Dermis blood vessel endothelial cell (primary cell): Measurements from ENCODE around the gene RFNG. TPM values are rescaled to one million over a fixed set of nuclear protein-coding genes. Genes with fewer than 3 reads are reported as not detected.
"Not testable (repeated sequence)": the region's sequence is repeated elsewhere in the genome, so short reads cannot be mapped to it uniquely, and the experiment has no call there.

Experiments used
- DNase-seq: peaks from one replicate; pipeline ENCODE4 v3.0.0; 2010
- total RNA-seq: library from RNA; depleted of rRNA; stranded (reverse); fragments of >200 nt; gene quantifications from 2 replicates; pipeline ENCODE4 v1.2.3, GENCODE V29; 2014

RFNG gene
- total RNA-seq, 1 donor from 2014 or later, result 22.6 TPM

DNA sequence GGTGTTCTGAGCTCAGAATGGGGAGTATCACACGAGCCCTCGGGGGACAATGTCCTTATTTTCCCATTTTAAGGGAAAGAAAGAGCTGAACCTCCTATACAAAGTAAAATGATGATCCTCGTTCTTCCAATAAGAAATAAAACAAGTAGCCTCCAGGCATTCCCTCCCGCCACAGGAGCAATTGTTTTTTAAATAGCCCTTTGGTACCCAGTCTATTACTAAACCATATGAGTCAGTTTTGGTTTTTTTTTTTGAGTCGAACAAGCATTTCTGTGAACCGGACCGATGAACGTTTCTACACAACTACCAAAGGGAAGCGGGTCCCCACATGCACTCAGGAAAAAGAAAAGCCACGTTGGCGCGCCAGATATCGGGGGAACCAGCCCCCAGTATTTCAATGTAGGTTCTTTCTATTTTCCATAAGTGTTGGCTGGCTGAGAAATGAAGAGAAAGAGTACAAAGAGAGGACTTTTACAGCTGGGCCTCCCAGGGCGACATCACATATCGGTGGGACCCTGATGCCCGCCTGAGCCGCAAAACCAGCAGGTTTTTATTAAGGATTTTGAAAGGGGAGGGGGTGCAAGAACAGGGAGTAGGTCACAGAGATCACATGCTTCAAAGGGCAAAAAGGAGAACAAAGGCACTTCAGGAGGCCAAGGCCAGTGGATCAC is 10.3 kb downstream of the RFNG start:
- no peak for DNase-seq

DNA sequence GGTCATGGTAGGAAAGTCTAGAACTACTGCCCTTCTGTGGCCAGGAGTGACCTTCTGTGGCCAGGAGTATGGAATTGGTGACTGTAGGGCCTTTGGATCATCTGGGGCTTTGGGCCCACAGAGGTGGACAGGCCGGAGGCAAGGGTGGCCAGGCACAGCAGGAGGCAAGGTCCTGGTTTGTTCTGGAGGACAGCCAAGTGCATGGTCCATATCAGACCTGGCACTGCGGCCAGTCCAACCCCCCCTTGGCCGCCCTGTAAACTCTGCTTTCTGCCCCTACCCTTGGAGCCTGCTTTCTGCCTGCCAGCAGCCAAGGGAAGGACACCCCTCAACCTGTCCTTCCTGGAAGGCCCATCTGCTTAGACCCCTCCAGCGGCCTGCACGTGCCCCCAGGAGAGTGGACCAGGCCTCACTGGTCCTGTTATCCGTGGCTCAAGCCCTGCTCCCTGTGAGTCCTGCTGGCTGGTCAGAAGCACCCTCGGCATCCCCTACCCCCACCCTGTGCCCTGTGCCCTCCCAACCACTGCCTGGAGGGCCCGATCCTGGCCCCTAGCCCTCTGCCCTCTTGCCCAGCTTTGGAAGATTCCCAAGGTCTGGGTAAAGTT is 11.8 kb downstream of the RFNG start:
- no peak for DNase-seq

DNA sequence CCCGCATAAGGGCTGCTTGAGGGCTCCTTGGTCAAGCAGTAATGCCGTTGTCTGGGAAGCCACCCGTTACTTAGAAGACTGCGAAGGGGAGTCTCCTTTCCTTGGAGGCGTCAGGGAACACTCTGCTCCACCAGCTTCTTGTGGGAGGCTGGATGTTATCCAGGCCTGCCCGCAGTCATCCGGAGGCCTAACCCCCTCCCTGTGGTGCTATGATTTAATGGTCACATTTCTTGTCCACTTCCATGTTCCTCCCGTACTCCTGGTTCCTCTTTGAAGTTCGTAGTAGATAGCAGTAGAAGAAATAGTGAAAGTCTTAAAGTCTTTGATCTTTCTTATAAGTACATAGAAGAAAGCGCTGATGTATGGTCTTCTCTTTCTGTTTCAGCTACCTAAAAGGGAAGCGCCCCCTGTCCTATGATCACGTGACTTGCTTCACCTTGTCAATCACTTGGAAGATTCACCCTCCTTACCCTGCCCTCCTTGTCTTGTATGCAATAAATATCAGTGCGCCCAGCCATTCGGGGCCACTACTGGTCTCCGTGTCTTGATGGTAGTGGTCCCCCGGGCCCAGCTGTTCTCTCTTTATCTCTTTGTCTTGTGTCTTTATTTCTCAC is 12.7 kb downstream of the RFNG start:
- not testable (repeated sequence) for DNase-seq

DNA sequence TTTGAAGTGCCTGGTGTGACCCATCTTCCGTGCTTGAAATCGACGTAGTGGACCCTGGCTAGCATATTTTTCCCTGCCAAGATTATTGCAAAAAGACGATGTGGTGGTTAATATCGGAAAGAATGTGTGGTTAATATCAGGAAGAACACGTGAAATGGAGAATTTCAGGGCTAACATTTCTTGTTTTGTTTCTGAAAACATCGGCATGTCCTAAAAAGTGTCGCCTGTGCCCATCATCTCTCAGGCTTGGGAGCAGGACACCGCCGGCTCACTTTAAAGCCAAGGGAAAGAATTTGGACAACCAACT is 13.8 kb downstream of the RFNG start:
- no peak for DNase-seq

DNA sequence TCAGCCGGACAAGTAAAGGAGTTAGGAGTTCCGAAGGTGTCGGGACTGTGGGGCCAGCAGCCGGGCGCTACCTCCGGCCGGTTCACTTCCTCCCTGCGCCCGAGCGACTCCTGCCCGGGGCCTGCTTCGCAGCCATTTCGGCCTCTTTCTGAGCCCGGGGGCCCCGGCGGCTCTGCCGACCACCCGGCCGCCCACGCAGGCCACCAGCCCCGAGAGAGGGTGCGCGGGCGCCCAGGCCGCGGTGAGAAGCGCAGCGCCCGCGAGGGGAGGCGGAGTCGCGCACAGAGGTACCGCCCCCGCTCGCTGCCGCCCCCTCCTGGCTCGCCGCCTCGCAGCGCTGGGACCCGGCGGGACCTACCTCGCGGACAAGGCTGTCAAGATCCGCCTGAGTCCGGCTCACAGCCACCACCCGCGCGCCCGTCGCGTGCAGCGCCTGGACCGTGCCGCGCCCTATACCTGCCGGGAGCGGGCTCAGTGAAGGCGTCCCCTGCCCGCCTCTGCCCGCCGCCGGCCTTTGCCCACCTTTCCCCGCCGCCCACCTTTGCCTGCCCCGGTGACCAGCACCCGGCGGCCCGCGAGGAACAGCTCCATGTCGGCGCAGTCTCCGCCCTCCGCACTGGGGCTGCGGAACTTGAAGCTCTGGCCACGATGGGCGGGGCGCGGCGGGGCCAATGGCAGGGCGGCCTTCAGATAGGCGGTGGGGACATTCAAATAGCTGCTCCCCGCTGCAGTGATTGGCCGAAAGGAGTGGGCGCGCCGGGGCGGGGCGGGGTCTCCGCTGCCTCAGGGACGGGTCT is 14.3 kb downstream of the RFNG start, which contains the start of gene DCXR:
DCXR (minus strand) TSS at position 606 of the 797 bp plus-strand sequence; CDS start at position 591, 15 bp downstream.
- peak; percentile 98 for DNase-seq

DNA sequence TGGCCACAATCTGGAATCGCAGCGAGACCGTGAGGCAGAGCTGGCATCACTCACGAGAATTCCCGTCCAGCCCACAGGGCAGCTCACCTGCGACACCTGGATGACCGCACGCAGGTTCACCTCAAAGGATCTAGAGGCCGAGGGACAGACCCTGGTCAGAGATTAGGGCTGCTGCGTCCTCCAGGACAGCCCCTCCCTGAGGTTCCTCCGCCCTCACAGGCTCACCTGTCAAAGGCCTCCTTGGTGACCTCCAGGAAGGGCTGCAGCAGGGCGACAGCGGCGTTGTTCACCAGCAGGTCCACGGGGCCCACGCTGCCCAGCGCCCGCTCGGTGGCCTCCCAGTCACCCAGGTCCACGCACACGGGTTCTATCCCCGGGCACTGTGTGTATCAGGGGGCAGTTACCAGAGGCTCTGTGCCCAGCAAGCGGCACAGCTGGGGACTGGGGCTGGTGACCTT is 14.9 kb downstream of the RFNG start:
- no peak for DNase-seq

DNA sequence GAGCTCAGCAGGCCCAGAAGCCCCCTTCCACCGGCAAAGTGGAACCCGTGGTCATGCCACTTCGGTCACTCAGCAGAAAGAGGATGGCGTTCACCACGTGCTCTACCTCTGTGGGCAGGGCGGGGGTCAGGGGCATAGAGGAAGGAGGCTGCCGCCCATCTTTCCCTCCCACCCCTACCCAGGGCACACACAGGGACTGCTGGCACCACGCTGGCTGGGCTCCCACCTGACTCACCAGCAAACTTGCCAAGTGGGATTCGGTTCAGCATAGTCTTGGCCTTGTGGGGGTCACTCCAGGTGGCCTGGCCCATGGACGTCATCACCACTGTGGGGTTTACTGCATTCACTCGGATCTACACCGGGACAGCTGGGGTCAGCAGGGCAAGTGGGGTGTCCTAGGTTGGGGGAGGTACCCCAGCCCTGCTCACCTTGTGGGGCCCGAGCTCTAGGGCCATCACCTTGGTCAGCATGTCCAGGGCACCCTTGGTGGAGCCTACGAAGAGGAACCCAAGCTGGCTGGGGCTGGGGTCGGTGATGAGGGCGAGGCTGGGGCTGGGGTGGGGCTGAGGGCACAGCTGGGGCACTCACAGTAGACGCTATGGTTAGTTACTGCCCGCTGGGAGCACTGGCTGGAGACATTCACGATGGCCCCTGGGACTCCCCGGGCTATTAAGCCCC is 15.5 kb downstream of the RFNG start:
- no peak for DNase-seq

DNA sequence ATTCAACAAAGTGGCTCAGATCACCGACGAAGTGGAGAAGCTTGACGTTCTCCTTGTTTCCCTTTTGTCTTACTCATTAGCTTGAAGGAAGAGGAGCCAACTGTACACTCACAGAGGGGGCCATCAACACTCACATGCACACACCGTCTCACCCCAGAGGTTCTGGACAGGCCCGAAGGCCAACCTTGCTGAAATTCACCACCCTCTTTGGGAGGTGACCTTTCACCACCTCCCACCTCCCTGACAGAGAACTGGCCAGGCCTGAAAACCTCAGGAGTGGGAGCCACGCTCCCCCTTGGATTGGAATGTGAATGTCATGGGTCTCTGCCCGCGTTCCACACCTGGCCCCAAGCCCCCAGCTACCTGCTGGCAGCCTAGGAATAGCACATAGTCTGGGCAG is 16.1 kb downstream of the RFNG start:
- no peak for DNase-seq

DNA sequence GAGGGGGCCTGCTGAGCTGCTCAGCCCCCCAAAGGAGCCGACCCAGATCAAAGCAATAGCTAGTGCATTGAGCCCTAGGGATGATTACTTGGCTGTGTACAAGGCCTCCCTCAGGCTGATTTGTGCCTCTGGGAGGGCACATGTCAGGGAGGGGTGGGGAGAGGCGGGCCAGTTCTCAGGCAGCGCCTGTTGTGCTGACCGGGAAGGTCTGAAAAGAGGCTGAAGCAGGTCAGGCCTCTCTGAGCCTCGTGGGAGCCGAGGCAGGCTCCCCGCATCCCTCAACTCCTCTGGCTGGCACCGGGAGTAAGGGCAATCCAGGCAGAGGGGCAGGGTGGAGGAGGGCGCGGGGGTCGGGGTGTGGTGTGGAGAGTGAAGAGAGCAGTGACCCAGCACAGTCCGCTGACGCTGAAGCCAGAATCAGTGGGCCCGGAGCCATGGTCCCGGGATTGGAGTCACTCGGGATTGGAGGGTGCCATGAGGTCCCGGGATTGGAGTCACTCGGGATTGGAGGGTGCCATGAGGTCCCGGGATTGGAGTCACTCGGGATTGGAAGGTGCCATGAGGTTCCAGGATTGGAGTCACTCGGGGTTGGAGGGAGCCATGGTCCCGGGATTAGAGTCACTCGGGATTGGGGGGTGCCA is 17.1 kb downstream of the RFNG start:
- DNase-seq, result no peak

DNA sequence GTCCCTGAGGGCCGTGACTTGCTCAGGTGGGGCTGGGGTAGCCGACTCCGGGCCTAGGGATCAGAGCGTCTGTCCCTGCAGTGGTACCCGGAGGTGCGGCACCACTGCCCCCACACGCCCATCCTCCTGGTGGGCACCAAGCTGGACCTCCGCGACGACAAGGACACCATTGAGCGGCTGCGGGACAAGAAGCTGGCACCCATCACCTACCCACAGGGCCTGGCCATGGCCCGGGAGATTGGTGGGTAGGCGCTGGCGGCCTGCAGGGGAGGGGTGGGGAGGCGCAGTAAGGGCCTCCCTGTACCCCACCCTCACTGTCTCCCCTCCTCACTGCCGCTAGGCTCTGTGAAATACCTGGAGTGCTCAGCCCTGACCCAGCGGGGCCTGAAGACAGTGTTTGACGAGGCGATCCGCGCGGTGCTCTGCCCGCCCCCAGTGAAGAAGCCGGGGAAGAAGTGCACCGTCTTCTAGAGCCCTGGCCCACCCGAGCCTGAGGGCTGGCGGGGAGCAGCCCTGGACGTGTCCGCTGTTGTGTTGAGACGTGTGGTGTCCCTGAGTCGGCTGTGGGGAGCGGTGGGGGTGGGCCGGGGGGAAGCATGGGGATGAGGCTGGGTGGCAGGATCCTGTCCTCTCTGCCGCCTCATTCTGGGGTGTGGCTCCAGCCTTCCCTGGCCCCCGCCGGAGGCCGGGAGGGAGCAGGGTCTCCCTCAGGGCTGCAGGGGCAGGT is 18.1 kb downstream of the RFNG start:
- DNase-seq, result no peak

DNA sequence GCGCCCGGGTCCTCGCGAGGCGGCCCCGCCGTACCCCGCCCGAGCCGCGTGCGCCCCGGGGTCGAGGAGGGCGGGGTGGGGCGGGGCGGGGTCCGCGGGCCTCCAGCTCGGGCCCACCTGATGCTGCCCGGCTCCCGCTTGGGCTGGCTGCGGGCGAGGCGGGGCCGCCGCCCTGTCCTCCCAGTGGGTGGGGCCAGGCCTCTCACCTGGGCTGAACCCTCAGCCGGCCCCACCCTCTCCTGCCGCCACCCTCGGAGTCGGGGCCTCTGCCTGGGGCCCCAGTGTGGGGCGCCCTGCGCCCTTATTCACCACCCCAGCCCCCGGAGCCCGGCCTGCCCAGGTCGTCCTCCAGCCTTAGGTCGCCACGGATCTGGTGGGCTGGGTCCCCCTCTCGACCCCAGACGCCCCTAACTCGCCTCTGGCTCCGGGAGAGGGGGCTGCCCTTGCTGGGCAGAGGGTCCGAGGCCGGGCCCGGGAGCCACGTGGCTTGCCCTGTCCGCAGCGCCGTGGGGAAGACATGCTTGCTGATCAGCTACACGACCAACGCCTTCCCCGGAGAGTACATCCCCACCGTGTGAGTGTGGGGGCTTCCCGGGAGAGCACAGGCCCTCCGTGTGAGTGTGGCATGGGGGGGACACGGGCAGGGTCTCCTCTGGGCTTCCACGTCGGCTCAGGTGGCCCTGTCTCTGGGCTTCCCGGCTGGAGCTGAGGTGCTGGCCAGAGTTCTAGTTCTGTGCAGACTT is 19.6 kb downstream of the RFNG start:
- no peak for DNase-seq

DNA sequence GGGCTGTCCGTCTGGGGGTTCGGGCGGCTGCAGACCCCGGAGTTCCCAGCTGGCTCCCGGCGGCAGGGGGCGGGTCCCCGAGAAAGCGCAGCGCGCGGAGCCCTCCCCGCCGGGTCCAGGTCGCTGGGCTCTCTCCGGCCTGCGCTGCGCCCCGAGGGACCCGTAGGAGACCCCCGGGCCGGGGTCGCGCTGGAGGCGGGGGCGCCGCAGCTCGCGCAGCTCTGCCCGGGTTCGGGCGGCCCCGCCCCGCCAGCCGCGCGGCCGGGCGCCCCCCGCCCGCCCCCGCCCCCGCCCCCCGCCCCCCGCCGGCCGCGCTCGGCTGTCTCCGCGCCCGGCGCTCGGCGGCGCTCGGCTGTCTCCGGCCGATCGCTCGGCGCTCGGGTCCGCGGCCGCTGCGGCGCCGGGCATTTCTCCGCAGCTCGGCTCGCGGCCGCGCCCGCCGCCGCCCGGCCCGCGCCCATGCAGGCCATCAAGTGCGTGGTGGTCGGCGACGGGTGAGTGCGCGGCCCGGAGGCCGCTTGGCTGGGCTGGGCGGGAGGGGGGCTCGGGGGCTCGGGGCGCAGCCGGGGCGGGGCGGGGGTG is 20.2 kb downstream of the RFNG start, which contains the start of gene RAC3:
RAC3 (plus strand) TSS at position 376 of the 582 bp plus-strand sequence; CDS start at position 460, 84 bp downstream.
- DNase-seq, result peak; percentile 61

DNA sequence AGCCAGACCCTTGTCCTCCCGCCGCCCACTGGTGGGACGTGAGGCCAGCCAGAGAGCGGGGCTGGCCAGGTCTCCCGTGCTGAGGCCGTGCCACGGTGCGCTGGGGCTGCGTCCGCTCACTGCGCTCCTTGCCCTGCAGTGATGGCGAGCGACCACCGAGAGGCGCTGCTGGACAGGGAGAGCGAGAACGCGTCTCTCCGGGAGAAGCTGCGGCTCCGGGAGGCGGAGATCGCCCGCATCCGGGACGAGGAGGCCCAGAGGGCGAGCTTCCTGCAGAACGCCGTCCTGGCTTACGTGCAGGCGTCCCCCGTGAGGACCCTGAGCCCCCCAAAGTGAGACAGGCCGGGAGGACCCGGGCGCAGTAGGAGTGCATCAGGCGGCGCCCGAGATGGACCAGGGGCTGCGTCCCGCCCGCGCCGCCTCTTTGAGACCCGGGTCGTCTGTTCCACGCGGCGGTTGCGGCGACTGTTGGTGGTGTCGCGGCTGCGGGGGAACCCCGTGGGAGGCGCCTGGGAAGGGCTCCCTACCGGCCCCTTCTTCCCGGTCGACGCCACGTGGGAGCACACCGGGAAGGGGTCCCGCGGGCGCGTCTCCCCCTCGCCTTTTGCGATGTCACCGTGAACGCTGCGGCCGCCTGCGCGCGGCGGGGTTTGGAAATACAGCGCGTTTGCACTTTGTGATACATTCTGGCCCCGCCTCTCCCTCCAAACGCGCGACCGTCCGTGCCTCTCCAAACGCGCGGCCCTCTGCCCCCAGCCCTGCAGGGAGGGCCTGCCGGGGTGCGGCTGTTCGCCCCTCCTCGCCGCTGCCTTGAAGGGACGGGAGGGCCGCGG is 20.9 kb downstream of the RFNG start:
- peak; percentile 92 for DNase-seq

DNA sequence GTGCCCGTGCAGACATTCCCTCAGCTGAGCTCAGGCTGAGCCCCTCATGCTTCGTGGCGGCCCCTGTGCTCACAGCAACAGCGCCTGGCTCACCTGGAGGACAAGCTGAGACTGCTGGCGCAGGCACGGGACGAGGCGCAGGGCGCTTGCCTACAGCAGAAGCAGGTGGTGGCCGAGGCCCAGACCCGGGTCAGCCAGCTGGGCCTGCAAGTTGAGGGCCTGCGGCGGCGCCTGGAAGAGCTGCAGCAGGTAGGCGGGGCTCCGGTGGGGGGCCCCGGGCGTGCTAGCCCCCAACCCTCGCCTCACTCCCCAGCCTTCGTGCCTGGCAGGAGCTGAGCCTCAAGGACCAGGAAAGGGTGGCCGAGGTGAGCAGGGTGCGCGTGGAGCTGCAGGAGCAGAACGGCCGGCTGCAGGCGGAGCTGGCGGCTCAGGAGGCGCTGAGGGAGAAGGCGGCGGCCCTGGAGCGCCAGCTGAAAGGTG is 21.6 kb downstream of the RFNG start:
- no peak for DNase-seq

DNA sequence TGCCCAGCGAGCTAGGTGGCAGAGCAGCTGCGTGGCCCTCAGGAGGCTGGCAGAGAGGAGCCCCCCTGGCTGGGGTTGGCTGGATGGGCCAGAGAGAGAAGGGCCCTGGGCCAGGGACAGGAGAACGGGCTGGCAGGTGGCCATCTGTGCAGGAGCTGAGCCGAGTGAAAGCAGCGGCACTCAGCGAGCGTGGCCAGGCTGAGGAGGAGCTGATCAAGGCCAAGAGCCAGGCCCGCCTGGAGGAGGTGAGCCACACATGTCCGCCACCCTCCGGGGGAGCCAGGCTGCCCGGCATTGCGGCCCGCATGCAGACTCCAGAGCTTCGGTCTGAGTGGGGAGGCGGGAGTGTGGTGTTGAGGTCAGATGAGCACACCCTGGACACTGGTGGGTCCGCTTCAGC is 22.2 kb downstream of the RFNG start:
- no peak for DNase-seq

DNA sequence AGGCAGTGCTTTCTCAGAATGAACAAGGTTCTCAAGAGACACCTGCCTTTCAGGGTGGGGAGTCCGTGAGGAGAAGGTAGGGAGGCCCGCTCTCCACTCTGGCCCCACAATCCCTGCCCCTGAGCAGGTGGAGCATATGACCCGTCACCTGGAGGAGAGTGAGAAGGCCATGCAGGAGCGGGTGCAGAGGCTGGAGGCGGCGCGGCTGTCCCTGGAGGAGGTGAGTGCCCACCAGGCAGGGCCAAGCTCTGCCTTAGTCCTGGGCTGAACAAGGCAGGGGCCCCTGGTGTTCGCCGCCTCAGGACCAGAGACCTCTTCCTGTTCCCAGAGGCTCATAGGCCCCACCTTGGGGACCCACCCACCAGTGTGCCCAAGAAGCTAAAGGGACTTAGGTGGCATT is 22.6 kb downstream of the RFNG start:
- DNase-seq, result no peak

DNA sequence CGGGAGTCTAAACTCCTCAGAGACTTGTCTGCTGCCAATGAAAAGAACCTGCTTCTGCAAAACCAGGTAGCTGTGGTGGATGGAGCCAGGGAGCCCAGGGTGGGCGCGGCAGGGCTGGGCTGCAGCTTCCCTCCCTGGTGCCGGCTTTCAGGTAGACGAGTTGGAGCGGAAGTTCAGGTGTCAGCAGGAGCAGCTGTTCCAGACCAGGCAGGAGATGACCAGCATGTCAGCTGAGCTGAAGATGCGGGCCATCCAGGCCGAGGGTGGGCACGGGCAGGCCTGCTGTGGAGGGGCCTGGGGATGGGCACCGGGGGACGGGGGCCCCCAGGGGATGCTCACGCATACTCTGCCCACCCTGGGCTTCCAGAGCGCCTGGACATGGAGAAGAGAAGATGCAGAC is 23.4 kb downstream of the RFNG start:
- no peak for DNase-seq

DNA sequence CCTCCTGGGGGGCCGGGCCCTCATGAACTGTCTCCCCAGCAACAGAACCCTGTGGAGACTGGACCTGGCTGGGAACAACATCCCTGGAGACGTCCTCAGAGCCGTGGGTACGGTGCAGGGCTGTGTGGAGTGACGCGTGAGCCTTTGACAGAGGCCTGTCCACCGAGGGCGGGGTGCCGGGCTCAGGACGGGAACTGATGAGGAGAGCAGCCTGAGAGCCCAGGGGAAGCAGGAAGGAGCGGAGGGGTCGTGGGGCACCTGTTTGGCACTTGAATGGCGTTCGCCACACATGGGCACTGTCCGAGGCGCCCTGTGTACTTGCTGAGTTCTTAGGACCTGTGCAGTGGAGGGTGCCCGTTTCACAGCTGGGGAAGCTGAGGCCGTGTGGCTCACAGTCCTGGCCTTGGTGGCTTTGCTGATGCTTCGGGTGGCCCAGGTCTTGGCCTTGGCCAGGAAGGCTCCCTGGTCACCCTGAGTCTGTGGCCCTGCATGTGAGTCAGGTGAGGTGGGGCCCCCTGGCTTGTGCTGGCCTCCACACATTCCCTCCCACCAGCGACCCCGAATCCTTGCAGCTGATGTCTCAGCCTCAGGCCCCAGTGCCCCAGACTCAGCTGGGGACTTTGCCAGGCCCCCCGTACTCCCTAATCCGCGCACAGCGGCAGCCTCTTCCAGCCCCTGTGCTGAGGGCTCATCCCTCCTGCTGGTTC is 26.1 kb downstream of the RFNG start:
- no peak for DNase-seq

DNA sequence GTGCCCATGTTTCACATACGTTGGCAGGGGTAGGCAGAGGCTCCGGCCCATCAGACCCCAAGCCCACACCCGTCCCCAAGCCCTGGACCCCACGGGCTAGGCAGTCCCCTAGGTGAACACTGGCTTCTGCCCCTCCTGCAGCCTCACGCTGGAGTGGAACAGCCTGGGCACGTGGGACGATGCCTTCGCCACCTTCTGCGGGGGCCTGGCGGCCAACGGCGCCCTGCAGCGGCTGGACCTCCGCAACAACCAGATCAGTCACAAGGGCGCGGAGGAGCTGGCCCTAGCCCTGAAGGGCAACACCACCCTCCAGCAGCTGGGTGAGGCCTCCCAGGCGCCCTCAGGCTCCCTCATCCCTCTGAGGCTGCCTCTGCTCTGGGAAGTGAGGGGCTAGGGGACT is 26.8 kb downstream of the RFNG start:
- DNase-seq, result no peak
